Renal cortex interstitium (tissue), 11 donors: ENCODE data around the gene ELF2. TPM values are rescaled to one million over a fixed set of nuclear protein-coding genes. Genes with fewer than 3 reads are reported as not detected.
"Not testable (repeated sequence)": the region's sequence is repeated elsewhere in the genome, so short reads cannot be mapped to it uniquely, and the experiment has no call there.

ENCODE experiments used
- DNase-seq, 11 donors: peaks; one replicate each; pipeline ENCODE4 v3.0.0-alpha.2; 2013; ENCODE audit warnings: low read depth in 9 of 11, low spot score in 4 of 11; ENCODE audit errors: extremely low read depth in 1 of 11
- polyA plus RNA-seq, 3 donors: library from polyadenylated mRNA; unstranded; fragments of 120-200 nt; gene quantifications; one replicate each; pipeline ENCODE4 v1.2.1, GENCODE V29; 2013; ENCODE audit not compliant: insufficient read length in 3 of 3

Gene ELF2
- polyA plus RNA-seq, 3 donors: 56.0 to 71.1 (median 62.3) TPM

GRCh38 chr4:139108567-139109128 is 68.4 kb downstream of the ELF2 start:
- no peak for DNase-seq

DNA sequence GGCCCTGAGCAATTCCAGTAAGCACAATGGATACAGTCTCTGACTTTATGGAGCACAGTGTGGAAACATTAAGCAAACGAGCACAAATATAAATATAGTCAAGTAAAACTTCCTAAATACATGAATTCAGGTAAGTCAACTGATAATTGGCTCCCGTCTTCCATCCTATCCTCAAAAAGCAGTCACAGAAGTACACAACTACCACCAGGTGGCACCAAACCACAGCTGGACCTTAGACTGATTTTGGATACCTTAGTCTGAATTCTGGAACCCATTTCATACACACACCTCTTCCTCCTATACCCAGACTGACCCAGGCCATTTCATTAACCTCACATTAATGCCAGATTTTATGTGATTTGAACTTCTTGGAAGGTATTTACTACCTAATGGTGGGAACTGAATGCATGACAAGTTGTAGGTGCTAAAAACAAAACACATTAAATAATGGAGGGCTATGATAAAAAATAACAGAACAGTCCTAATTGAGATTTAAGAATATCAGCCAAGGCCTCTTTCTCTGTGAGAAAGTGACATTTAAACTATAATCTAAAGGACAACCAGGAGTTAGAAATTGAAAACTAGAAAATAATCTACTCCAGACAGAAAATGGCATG is 77.5 kb downstream of the ELF2 start:
- DNase-seq: peak; percentile 61 to 90 (median 79)

DNA sequence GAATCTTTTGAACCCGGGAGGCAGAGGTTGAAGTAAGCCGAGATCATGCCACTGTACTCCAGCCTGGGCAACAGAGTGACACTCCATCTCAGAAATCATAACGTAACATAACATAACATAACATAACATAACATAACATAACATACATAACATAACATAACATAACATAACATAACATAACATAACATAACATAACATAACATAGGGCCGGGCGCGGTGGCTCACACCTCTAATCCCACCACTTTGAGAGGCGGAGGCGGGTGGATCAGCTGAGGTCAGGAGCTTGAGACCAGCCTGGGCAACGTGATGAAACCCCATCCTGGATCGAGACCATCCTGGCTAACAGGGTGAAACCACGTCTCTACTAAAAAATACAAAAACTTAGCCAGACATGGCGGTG is 84.7 kb downstream of the ELF2 start:
- DNase-seq: no peak

- no peak for DNase-seq
Observed at GRCh38 chr4:139085141-139085540, 91.9 kb downstream of the ELF2 start.

GRCh38 chr4:139084804-139085093 is 92.3 kb downstream of the ELF2 start:
- DNase-seq: peak in 1 of 11 donors; percentile 15

DNA sequence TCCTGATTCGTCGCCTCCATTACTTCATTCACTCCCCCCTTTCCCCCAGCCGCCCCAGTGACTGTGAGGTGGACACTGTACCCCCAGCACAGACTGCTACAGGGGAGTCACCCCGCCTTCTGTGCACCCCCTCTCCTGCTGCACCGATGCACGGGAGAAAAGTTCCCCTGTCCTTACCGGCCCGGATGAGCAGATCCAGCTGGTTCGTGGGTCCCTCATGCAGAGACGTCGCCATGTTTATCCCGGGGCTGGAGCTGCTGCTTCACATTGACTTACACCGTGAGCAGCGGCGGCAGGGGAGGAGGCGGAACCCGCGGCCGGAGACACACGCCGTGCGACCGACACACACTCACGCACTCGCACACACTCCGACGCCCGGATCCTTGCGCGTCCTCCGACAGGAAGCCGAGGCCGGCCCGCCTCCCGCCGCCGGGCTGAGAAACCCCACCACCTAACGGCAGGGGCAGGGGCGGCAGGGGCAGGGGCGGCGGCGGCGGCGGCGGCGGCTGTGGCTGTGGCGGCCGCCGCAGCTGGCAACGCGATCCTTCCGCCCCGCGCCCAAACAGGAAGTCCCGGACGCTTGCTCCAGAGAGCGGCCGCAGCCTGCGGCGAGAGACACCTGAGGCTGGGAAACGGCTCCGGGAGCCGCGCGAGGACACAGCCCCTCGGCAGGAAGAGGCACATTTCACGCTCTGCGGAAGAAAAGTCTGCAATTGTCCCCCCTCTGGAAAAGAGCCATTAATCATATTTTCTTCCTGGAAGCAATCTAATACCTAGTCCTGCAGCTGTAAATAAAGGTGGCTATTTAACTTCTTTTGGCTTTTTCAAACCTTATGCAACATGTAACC is 92.8 kb downstream of the ELF2 start:
- DNase-seq: peak; percentile 64 to 90 (median 84)

DNA sequence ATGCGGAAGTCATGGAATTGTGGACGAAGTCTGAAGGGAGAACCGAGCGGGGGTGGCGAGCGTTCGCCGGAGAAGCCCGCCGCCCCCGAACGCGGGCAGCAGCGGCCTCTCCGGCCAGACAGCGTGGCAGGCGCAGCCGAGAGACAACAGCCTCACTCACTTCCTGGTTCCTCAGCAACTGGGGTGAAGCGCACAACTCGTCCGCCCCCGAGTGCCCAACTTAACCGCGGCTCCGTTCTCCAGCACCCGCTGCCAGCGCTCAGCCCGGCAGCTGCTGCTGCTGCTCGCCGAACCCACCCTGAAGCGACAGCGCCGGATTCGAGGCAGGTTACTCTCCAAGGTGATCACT is 93.4 kb downstream of the ELF2 start:
- DNase-seq: peak in 6 of 11 donors; percentile 20 to 48 (median 37)

GRCh38 chr4:139082750-139083606 is 94.0 kb downstream of the ELF2 start:
- DNase-seq: peak; percentile 88 to 98 (median 93)

GRCh38 chr4:139078926-139079325 is 98.1 kb downstream of the ELF2 start:
- DNase-seq: no peak

DNA sequence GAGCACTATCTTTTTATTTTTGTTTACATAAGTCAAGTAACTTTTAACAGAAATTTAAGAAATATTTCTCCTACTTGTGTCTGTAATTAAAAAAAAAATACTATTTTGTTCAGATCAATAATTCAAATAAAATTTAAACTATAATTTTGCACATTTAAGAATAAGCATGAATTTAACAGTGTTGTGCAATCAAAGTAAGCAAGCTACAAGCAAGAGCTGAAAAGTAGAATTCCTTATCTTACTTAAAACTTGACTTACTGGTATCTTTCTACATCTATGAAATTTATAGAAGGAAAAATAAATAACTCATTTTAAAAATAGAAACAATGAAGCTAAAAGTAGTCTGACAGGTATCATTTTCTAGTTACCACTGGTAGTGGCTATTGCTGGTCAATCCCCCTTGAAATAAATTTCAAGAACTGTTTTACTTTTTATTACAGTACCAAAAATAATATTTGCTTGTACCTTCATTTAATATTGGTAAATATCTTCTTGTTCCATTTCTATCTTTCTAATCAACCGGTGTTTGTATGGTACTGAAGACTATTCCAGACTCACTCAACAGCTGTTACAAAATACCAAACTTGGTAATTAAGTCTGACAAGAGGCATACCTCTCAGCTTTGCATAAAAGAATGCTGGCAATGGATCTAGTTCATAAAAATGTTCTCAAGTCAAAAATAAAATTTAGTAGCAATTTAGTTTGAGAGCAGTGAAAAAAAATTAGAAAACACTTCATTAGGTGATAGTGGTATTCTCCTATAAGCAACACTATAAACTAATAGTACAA is 99.3 kb downstream of the ELF2 start:
- no peak for DNase-seq

- no peak for DNase-seq
Observed at GRCh38 chr4:139076016-139076744, 100.8 kb downstream of the ELF2 start.

GRCh38 chr4:139060591-139060990 is 116.4 kb downstream of the ELF2 start:
- no peak for DNase-seq

GRCh38 chr4:139059026-139059425 is 118.0 kb downstream of the ELF2 start:
- not testable (repeated sequence) for DNase-seq

DNA sequence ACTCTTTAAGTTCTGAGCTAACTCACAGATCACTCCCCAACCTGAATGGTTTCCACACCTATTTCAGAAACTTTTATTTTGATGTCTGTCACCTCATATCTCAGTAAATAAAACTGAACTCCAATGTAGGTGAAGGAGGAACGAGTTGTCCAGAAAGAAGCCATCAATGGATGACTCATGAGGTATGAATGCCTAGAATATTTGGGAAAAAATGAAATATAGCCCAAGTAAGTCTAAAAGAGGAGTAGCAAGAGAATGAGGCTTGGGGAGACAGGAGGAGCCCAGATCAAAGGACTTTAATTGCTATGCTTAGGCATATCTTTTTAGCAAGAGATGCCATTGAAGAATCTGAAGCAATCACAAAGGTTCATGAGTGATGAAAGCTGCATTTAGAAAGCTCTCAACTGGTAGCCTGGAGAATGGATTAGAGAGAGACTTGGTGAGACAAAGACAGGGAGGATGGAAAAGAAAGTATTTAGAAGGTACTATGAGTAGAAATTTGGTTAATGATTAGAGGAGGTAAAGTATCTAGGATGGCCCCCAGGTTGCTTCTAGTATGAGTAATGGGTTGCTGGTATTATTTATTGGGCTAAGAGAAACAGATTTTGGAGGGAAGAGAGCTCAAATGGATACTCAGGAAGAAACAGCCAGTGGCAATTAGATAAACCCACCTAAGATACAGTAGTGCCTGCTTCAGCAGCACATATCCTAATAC is 122.1 kb downstream of the ELF2 start:
- no peak for DNase-seq

- no peak for DNase-seq
Observed at GRCh38 chr4:139053909-139054308, 123.1 kb downstream of the ELF2 start.

- DNase-seq: no peak
Observed at GRCh38 chr4:139050446-139050845, 126.6 kb downstream of the ELF2 start.

- no peak for DNase-seq
Observed at GRCh38 chr4:139048026-139048425, 129.0 kb downstream of the ELF2 start.

- no peak for DNase-seq
Observed at GRCh38 chr4:139044291-139044690, 132.7 kb downstream of the ELF2 start.
